ENCODE data around the gene MCUB.

The MCUB gene

DNA sequence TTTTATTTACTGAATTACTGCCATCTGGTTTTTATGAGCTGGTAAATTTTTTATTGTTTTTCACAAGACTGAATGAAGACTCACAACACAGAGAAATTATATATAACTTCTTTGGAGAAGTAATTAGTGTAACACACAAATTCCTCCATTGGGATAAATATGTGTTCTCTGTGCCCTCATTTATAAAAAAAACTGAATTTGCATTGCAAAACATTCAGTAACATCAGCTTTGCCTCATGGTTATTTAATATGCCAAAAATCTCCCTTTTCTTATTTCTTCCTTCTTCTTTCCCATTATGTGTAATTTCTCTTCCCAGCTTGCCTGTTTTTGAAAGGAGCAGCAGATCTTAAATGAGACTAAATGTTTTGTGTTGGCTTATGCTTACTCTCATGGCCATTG lies 124.7 kb downstream of the MCUB start:
- peak; percentile 69 for DNase-seq

DNA sequence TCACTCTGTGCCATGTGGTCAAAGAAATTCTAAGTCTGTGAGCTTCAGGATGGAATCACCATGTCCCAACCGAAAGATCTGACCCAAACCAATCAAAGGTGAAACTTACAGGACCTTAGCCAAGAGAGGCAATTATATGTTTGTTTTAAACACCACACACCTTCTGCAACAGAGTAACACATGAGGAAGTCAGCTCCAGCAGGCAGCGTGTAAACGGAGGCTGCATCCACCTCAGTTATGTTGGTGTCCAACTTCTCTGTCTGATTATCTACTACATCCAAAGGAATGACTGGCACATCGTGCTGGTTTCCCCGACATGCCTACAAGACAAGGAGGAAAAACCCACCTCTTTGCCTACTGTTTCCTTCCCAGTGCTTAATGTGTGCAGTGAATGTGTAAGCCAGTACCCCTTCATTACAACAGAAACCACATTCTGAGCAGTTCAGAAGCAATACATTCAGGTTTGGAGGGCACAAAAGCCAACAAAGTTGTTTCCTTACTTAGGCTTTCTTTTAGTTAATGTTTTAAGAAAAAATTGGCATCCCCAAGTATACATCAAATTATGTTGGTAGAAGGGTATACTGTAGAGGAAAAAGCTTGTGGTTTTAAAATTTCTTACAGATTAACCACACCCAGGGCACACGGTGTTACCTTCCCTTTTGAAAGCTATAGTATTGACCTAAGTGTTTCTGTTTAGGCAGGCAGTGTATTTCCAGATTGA lies 130.8 kb downstream of the MCUB start:
- DNase-seq = no peak

DNA sequence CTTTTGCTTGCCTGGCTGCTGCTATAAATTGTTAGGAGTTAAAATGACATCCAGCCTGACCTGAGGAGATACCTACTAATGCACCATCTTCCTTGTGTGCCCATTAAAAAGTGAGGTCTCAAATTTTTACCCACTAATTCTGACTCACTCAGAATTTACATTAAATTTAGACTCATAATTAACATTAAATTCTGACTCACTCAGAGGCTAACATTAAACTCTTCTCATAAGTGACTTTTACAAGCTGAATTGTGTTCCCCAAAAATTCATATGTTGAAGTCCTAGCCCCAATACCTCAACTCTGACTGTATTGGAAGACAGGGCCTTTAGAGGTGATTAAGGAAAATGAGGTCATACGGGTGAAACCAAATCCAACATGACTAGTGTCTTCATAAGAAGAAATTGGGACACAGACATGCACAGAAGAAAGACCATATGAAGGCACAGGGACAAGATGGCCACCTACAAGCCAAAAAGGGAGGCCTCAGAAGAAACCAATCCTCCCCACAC lies 131.4 kb downstream of the MCUB start:
- no peak for DNase-seq

DNA sequence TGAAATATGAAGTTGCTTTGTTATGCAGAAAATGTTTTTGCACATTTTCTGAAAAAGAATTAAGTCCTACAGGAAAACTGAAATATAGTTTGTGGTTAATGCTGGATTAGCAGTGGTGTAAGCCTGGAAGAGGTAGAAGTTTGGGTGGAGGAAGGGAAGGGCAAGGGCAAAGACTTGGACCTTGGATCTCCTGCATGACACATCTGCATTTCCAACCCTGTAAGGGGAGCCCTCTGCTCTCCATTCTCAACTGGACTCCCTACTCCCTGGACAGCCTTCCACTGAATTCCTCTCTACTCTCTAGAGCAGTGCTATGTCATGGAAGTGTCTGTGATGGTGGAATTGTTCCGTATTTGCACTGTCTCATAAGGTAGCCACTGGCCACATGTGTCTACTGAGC lies 138.6 kb downstream of the MCUB start:
- DNase-seq = no peak

DNA sequence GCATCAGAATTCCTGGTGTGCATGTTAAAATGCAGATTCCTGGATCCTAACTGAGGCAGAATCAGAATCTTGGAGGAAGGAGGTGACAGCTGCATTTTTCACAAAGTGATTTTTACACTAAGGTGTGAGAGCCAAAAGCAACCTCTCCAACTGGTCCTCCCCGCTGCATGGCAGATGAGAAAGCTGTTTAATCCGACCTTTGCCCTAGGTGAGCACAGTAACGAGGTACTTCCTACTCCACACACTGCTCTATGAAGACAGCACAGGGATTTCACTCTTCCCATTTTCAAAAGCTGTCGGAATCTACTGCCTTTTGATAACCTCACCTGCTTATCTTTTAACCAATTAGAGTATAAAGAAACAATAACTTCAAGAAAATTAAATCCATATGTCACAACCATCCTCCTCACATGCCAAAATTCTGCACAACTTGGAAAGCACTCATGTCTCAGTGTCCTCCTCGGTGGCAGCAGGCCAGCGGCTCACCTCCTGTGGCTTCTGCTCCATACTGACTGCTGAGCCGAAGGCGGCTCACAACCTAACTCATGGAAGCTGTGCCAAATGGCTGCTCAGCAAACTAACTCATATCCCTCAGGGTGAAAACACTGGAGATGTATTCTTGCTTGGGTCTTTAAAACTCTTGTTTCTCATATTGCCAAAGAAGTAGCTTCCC lies 139.6 kb downstream of the MCUB start:
- DNase-seq = no peak

DNA sequence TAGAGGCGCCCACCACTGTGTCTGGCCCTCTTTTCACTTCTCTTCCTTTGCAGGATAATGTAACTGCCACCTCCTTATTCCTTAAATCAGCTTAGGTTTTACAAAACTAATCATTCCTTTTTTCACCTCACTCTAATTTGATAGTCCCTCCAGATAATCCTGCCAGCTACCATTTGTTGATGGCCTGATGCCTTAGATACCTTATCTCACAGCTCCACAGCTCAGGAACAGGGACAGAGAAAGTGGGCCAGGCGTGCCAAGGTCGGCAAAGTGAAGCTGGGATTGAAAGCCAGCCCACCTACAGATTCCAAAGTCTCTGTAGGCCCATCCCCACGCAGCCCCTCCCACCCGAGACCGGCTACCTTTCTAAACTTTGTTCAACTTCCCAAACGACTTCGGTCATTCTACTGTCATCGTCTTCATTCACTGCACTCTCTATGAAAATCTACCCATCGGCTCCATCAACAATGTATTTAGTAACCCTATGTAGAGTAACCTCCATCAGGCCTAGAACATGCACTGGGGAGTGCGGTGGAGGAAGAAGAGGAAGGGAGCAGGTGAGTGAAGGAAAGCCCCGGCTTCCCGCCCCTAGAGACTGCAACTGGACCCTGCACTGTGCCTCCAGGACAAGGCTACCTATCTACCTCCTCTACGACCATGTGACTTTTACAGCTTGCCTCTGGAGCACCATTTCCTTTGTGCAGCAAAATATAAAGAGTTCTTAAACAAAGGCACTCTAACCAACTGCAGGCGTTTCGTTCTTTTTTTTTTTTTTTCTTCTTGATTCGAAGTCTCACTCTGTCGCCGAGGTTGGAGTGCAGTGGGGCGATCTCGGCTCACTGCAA lies 141.7 kb downstream of the MCUB start:
- DNase-seq = no peak

DNA sequence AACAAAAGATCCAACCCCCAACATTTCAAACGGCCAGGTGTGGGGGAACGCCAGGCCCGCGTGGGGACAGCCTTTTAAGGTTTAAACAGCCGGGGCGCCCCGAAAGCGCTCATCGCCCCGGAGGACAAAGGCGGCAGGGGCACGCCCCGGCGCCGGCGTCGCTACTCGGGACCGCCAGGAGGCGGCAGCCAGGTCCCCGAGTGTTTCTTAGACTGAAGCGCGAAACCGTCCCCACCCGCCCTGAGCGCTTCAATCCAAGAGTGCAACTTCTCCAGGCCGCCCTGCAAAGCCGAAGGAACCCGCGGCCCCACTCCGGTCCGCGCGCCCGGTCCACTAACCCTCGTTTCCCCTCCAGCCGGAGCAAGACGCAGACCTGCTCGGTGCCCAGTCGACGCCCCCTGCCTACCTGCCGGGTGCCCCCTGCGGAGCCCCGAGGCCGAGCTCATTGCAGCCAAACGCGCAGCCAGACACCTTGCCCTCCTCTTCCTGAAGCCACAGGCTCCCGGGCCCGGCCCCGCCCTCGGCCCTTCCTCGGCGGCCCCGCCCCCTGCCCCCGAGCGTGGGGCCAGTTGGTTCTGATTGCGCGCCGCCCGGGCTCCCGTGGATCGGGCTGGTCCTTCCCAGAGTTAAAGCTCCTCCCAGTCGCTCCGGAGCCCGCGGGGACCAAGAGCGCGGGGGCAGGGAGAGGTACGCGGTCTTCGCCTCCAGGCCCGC lies 143.1 kb downstream of the MCUB start, which contains the start of gene CASP6:
TSS of gene CASP6 (minus strand) at position 496 of the 714 bp plus-strand sequence. CDS start at position 446, 50 bp downstream.
- DNase-seq = peak; percentile 63

DNA sequence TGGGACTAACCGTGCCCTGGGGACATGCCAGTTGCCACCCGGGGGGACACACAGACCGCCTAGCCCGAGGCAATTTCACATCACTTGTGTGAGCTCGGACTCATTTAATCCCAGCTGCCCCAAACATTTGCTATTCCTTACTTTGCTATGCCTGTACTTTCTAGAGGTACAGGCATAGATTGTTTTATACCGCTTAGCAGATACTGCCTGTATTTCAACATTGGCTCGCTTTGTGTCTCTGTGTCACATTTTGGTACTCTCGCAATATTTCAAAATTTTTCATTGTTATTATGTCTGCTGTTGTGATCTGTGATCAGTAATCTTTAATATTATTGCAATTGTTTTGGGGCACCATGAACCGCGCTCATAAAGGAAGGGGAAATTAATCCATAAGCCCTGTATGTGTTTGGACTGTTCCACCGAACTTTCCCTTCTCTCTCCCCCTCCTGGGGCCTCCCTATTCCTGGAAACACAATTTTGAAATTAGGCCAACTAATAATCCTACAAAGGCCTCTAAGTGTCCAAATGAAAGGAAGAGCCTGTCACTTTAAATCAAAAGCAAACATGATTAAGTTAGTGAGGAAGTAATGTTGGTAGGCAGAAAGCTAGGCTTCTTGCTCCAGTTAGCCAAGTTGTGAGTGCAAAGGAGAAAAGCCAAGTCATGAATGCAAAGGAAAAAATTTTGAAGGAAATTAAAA lies 143.8 kb downstream of the MCUB start:
- DNase-seq = no peak

DNA sequence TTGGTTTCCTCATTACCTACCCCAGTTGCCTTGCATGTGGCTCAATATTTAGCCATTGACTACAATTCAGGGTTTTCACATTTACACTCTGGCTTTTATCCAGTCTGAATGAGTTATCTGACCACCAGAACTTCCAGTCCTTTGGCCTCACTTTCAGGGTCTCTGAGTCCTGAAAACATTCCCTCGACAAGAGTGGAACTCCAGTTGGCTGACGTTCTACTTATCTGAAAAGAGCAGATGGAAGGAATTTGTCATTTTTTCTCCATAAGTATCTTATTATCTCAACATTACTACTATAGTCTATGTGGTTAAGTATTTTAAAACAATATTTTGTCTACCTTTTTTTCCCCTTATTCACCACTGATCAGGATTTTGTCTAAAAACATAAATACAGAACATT lies 148.4 kb downstream of the MCUB start:
- DNase-seq = no peak

DNA sequence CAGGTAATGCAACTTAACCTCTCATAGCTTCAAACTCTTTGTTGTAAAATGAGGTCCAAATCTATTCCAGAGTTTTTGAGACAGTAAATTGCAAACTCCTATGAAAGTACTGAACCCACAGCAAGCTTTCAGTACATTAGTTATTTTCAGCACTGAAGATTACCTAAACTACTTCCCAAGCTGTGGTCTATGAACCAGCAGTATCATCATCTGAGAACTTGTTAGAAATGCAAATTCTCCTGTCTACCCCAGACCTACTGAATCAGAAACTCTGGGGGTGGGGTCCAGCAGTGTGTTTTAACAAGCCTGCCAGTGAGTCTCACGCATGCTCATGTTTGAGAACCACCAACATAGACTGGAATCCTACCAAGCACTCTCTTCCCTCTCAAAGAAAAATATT lies 148.9 kb downstream of the MCUB start:
- DNase-seq = no peak

DNA sequence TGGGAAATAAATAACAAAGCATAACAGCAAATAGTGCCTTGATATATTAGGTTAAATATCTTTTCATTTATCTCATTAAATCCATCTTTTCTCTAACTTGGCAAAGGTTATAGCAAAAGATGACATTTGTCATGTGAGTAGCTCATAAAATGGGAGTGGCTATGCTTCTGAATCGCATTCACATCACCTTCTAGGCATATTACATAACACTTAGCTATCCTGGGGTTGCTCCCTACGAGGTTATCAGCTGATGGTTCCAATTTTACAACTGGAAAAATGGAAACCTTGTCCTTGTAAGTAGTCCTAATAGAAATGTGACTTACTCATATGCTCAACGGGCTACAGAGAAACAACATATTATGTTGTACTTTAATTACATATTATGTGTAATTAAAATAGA lies 153.5 kb downstream of the MCUB start:
- no peak for DNase-seq

DNA sequence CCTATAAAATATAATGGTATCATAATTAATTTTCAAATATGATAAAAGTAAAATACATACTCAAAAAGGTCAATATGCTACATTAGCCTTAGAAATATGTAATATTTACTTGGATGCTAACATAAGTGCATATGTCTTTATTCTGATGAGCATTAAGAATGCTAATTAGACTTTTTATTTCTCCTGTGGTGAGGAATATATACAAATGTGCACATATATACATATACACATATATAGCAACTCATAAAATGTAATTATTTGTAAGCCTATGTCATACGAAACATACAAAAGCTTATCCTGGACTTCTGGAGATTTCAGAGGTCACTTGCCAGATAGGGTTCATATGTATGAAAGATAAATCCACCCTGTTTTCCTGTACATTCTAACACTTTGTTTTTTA lies 158.7 kb downstream of the MCUB start:
- DNase-seq = no peak

DNA sequence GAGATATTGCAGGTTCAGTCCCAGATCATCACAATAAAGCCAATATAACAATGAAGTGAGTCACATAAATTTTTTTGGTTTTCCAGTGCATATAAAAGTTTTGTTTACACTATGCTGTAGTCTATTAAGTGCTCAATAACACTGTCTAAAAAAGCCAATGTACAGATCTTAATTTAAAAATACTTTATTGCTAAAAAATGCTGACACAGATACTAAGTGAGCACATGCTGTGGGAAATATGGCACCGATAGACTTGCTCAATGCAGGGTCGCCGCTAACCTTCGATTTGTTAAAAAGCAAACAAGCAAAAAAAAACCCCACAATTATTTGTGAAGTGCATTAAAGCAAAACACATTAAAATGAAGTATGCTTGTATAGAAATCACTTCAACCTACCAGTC lies 159.6 kb downstream of the MCUB start:
- no peak for DNase-seq

DNA sequence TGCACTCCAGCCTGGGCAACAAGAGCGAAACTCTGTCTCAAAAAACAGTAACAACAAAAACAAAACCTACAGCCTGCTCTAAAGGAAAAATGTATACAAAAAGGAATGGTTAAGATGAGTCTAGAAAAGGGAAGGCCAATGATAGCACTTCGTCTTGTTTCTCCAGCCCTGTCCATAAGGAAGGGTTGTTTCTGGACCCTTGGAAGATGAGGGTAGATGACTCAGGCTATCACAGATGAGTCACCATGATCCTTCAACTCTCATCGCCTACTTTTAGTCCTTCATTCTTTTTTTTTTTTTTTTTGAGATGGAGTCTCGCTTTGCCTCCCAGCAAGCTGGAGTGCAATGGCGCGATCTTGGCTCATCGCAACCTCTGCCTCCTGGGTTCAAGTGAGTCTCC lies 161.0 kb downstream of the MCUB start:
- no peak for DNase-seq

DNA sequence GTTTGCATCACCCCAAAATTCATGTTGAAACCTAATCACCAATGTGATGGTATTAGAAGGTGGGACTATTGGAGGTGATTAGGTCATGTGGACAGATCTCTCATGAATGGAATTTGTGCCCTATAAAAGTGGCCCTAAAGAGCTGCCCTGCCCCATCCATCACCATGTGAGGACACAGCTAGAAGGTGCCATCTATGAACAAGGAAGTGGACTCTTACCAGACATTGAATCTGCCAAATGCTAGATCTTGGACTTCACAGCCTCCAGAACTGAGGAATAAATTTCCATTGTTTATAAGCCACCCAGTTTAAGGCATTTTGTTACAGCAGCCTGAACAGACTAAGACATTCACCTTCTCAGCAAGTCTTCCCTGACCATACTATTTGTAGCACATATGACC lies 162.3 kb downstream of the MCUB start:
- DNase-seq = no peak

DNA sequence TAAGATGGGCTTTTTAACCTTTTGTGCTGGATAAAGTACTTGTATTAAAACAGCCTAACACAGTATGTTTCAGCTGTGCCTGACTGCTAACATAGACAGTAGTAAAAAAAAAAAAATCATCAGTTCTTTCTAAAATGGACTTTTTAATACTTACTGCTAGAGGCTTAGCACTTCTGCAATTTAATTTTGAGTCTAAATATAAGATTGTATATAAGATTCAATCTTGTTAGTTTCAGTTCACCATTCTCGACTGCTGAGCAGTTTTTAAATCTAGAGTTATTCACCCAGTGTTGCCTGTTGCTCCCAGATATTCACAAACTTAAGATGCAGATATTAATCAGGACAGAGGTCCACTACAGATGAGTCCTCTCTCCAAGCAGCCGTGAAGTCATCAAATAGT lies 163.1 kb downstream of the MCUB start:
- no peak for DNase-seq

DNA sequence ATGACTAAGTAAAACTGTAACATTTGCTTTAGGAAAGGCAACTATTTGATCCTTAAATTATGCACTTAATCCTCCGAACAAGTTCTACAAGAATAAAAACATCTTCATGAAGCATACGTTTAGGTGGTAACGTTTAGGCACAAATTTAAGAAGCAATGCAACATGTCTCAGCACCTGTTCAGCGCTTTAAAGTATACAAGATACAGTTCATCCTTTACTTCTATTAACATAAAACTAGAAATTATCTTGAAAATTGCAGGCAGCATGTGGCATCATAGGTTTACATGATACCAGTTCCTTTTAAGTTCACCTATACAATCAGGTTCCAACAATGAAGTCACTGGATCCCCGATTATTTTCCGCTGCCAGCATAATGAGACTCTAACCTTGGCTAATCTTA lies 168.3 kb downstream of the MCUB start:
- DNase-seq = no peak

DNA sequence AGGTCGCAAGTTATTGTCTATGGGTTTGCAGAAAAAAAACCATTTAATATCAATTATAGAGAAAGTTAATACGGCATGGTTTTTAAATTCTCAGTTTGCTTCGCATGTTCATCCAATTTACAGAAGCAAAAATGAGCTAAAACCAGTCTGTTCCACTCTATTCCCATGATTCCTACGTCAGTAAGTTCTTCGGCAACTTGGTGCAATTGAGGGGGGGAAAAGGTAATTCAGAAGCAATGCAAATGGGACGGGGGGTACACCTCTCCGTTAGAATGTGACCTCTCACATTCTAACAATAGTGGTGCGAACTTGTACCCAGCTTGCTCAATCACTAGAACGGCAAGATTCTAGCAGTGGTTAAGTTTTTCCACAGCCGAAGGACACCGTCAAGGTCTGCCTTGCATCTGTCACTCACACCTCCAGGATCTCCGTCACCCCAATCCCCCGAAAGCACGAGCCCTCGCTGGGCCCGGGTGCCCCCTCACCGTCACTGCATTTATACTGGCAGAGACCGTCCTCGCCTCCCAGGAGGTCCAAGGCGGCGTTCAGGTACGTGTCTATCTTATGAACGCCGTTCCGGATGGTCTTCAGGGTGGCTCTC lies 169.2 kb downstream of the MCUB start:
- DNase-seq = no peak

DNA sequence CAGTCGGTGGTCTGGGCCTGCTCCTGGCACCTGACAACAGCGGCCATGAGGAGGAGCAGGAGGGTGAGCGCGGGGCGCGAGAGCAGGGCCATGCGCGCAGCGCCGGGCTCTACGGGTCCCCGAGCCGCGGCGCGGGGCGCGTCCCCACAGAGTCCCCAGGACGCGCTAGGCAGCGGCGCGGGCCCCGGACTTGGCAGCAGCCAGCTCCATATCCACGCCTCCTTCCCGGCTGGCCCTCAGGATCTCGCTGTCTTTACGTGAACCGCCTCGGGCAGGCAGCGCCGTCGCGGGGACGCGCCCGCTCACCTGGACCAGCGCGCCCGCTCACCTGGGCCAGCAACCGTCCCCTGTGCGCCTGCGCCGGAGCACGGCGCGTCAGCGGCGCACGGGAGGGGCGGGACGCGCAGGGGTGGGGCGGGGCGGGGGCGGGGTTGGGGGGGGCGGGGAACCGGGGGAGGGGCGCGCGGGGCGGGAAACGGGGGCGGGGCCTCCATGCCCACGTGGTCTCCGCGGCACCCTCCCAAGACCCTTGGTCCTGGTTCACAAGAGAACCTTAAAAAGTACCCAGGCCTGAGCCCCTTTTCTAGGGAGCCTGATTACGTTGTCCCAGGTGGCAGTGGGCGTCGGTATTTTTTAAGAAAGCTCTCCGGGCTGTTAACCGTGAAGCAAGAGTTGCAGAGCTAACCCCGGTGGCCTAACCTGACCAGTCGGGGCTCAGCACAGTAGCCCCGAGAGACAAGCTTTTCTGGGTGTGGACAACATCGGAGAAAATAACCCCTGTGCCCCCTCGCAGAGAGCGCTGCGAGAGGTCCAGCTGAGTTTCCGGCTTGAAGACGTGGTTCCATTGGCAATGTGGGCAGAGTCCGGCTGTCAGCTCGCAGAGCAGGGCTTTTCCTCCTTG lies 169.9 kb downstream of the MCUB start, which contains the start of gene PLA2G12A:
TSS of gene PLA2G12A (minus strand) at position 353 of the 901 bp plus-strand sequence. CDS start at position 92, 261 bp downstream.
- peak; percentile 82 for DNase-seq
